GM12865 (cell line): ENCODE measurements around the gene NUDT5.

Experiments used
- DNase-seq: peaks from one replicate; pipeline ENCODE4 v3.0.0; 2010; ENCODE audit warnings: low read depth
- H3K4me3 ChIP-seq: 2 replicates; pipeline ENCODE4 v1.5.1; 2011; ENCODE audit warnings: mild to moderate bottlenecking, low read depth, low read length, control low read depth
- TF ChIP-seq, protein P1 (sequence below): IDR thresholded peaks from 2 replicates; pipeline ENCODE4 v1.5.1; 2011; ENCODE audit warnings: low read length, control low read depth, low read depth, inconsistent platforms; ENCODE audit not compliant: insufficient read depth; ENCODE audit errors: missing control alignments

NUDT5 gene

GRCh38 chr10:12202226-12202625 is 6.5 kb upstream of the NUDT5 start:
- no peak for DNase-seq
- H3K4me3 ChIP-seq = no peak overlapping the region
- TF ChIP-seq, protein P1, sequence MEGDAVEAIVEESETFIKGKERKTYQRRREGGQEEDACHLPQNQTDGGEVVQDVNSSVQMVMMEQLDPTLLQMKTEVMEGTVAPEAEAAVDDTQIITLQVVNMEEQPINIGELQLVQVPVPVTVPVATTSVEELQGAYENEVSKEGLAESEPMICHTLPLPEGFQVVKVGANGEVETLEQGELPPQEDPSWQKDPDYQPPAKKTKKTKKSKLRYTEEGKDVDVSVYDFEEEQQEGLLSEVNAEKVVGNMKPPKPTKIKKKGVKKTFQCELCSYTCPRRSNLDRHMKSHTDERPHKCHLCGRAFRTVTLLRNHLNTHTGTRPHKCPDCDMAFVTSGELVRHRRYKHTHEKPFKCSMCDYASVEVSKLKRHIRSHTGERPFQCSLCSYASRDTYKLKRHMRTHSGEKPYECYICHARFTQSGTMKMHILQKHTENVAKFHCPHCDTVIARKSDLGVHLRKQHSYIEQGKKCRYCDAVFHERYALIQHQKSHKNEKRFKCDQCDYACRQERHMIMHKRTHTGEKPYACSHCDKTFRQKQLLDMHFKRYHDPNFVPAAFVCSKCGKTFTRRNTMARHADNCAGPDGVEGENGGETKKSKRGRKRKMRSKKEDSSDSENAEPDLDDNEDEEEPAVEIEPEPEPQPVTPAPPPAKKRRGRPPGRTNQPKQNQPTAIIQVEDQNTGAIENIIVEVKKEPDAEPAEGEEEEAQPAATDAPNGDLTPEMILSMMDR = no peak

DNA sequence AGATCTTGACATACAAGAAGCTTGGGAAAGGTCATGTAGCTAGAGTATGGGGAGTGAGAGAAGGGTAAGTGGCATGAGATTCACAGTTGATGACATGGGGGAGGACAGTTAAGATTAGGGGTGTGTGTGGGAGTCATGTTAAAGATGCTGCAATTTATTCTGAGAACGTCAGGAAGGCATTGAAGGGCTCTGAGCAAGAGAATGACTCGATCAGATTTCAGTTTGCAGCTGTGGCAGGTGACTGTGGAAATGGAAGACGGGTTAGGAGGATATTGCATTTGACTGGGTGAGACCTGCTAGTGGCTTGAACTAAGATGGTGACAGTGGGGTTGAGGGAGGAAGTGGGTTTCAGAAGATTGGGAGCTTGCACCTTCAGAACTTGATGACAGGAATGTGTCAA is 5.9 kb upstream of the NUDT5 start:
- no peak overlapping the region for H3K4me3 ChIP-seq
- TF ChIP-seq, protein P1 = no peak
- DNase-seq = no peak

GRCh38 chr10:12200850-12201249 is 5.2 kb upstream of the NUDT5 start:
- TF ChIP-seq, protein P1 = no peak
- H3K4me3 ChIP-seq = no peak overlapping the region
- no peak for DNase-seq

- DNase-seq = peak; percentile 8
- TF ChIP-seq, protein P1 = no peak
- no peak overlapping the region; the same call in 1 of the 2 replicates for H3K4me3 ChIP-seq
Observed at GRCh38 chr10:12198156-12198555, 2.5 kb upstream of the NUDT5 start.

- TF ChIP-seq, protein P1 = no peak
- peak overlapping the region; percentile 68 for H3K4me3 ChIP-seq
- no peak for DNase-seq
Observed at GRCh38 chr10:12196531-12197211, 980 bp upstream of the NUDT5 start.

DNA sequence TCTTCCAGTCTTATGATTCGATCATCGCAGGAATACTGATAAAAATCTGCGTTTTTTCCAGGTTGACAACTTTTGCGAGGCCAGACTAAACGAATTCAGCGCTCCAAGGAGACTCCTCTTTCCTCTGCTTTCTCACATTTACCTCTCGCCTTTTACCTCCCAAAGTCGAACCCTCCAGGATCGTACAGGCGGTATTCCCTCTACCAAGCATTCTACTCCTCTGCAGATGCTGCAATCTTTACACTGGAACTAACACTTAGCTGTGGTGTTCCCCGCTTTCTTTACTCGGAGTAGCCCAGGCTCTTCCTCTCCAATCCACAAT is 449 bp downstream of the NUDT5 start:
- TF ChIP-seq, protein P1 = no peak
- H3K4me3 ChIP-seq = peak overlapping the region; percentile 68
- no peak for DNase-seq

GRCh38 chr10:12194752-12195271 is 879 bp downstream of the NUDT5 start:
- peak overlapping the region; percentile 68 for H3K4me3 ChIP-seq
- peak; percentile 34 for DNase-seq
- TF ChIP-seq, protein P1 = no peak
